Suprapubic skin (tissue), 4 donors: ENCODE results near the gene ADAMTS19. TPM values are rescaled to one million over a fixed set of nuclear protein-coding genes. Genes with fewer than 3 reads are reported as not detected.
"Not testable (repeated sequence)": the region's sequence is repeated elsewhere in the genome, so short reads cannot be mapped to it uniquely, and the experiment has no call there.

Experiments
- DNase-seq, 2 donors: peaks; one replicate each; pipeline ENCODE4 v3.0.0-alpha.2; 2019; ENCODE audit warnings: low spot score in 2 of 2
- H3K27ac ChIP-seq: fragments of 200-600 bp; sonication (generic); one replicate; pipeline ENCODE4 v1.5.1; 2019
- H3K27me3 ChIP-seq: fragments of 200-600 bp; sonication (generic); one replicate; pipeline ENCODE4 v1.5.1; 2019
- H3K36me3 ChIP-seq: fragments of 200-600 bp; sonication (generic); one replicate; pipeline ENCODE4 v1.5.1; 2019
- H3K4me1 ChIP-seq: fragments of 200-600 bp; sonication (generic); one replicate; pipeline ENCODE4 v1.5.1; 2019
- H3K4me3 ChIP-seq: fragments of 200-600 bp; sonication (generic); one replicate; pipeline ENCODE4 v1.5.1; 2019; ENCODE audit warnings: mild to moderate bottlenecking
- H3K9me3 ChIP-seq: fragments of 200-600 bp; sonication (generic); one replicate; pipeline ENCODE4 v1.5.1; 2019
- EP300 ChIP-seq: sonication (generic); formaldehyde crosslinking; IDR thresholded peaks from one replicate; pipeline ENCODE4 v1.6.1; 2017; ENCODE audit warnings: antibody characterized with exemption
- POLR2A ChIP-seq, 2 donors: fragments of 450-650 bp; IDR thresholded peaks; one replicate each; pipeline ENCODE4 v1.6.1; 2017; ENCODE audit warnings: antibody characterized with exemption in 2 of 2, mild to moderate bottlenecking in 2 of 2, moderate library complexity in 2 of 2
- POLR2AphosphoS5 ChIP-seq, 3 donors: sonication (generic); formaldehyde crosslinking; IDR thresholded peaks; one replicate each; pipeline ENCODE4 v1.6.1; 2017; ENCODE audit warnings: antibody characterized with exemption in 3 of 3
- WGBS: methylation state at CpG from one replicate; pipeline ENCODE4 v1.1.5; 2018; 5-methylcytosine and 5-hydroxymethylcytosine counted together
- total RNA-seq, 4 donors: library from RNA; depleted of rRNA; stranded (reverse); fragments of >200 nt; gene quantifications; one replicate each; pipeline ENCODE4 v1.1.0, GENCODE V29; 2016
- TF ChIP-seq, protein P1 (sequence below), 2 donors: fragments of 200-600 bp in 1 of 2; fragments of 450-650 bp in 1 of 2; sonication (generic) in 1 of 2; IDR thresholded peaks; one replicate each; pipeline ENCODE4 v1.5.1; 2016 to 2019; ENCODE audit warnings: antibody characterized with exemption in 2 of 2, mild to moderate bottlenecking in 1 of 2, moderate library complexity in 1 of 2

The ADAMTS19 gene
- total RNA-seq, 4 donors from 2014 or later, result not detected

DNA sequence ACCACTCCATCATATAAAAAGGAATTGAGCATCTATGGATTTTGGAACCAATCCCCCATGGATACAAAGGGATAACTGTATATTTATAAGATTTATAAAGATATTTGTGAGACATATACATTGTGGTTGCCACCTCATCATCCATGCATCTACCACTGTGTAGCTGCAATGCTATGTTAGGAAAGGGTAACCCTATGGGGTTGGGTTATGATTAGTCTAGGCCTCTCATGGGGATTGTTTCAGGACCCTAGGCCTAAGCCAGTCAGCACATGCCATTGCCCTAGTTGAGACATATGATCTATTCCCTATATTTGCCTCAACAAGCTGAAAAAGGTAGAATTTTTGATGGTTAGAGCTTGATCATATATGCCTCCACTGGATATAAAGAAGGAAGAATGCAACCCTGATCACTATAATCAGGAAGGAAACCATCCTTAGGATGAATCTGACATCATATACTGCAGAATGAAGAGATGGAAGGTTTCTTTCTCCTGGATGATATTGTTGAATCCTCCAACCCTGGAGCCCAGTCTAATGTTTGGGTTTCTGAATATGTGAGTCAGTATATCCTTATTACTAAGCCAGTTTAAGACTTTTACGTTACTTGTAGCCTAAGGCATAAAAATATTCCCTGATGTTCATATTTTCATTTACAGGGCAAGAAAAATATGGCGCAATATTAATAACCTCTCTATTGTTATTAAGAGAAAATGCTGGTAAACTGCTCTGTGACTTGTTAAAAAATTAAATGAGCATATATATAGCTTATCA, 94.2 kb downstream of the ADAMTS19 start:
- Histone ChIP-seq H3K4me1 (no peaks in the 10 kb centered on the region), H3K27ac (no peak overlapping the region), H3K9me3 (no peaks in the 10 kb centered on the region), H3K4me3 (no peak overlapping the region), H3K27me3 (no peaks in the 10 kb centered on the region), H3K36me3 (no peaks in the 10 kb centered on the region)
- DNase-seq, result no peak
- no peak for TF ChIP-seq POLR2AphosphoS5 (IDR thresholded peaks at IDR 0.05)
- WGBS, result 86% methylated on average over 2 of the region's 2 CpGs

DNA sequence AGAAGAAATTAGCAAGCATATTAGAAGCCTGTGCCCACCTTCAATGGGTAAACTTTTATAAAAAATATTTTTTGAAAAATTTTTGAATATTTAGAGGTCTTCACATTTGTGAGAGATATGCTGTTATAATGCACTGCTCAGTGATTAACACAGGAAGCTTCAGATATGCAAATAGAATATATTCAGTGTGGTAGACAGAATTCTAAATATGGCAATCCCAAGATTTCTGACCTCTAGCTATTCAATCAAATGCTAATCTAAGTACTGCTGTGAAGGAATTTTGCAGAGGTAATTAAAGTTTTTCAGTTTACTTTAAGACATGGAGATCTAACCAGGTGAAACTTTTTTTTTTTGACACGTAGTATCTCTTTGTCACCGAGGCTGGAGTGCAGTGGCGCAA, 103.5 kb downstream of the ADAMTS19 start:
- H3K27ac ChIP-seq, result no peak overlapping the region
- H3K9me3 ChIP-seq, result no peaks in the 10 kb centered on the region
- TF ChIP-seq POLR2A (IDR thresholded peaks at IDR 0.05), result no peak
- TF ChIP-seq, protein P1, sequence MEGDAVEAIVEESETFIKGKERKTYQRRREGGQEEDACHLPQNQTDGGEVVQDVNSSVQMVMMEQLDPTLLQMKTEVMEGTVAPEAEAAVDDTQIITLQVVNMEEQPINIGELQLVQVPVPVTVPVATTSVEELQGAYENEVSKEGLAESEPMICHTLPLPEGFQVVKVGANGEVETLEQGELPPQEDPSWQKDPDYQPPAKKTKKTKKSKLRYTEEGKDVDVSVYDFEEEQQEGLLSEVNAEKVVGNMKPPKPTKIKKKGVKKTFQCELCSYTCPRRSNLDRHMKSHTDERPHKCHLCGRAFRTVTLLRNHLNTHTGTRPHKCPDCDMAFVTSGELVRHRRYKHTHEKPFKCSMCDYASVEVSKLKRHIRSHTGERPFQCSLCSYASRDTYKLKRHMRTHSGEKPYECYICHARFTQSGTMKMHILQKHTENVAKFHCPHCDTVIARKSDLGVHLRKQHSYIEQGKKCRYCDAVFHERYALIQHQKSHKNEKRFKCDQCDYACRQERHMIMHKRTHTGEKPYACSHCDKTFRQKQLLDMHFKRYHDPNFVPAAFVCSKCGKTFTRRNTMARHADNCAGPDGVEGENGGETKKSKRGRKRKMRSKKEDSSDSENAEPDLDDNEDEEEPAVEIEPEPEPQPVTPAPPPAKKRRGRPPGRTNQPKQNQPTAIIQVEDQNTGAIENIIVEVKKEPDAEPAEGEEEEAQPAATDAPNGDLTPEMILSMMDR (IDR thresholded peaks at IDR 0.05), result no peak
- TF ChIP-seq POLR2AphosphoS5 (IDR thresholded peaks at IDR 0.05), result no peak
- no peak for TF ChIP-seq EP300
- WGBS, result 64% methylated on average over 3 of the region's 3 CpGs
- no peak overlapping the region for H3K4me3 ChIP-seq
- H3K4me1 ChIP-seq, result no peaks in the 10 kb centered on the region
- no peaks in the 10 kb centered on the region for H3K27me3 ChIP-seq
- H3K36me3 ChIP-seq, result no peaks in the 10 kb centered on the region
- DNase-seq, result no peak

DNA sequence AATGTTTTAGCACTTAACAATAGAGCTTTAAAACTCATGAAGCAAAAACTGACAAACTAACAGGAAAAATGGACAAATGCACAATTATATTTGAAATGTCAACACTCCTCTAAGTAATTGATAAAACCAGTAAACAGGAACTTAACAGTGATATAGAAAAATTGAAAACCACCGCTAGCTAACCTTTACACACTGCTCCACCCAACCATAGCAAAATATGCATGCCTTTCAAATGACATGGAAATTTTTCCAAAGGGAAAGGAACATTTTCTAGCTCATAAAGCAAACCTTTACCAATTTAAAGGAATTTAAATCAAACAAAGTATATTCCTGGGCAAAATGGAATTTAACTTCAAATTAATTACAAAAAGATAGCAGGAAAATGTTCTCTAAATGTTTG, 109.2 kb downstream of the ADAMTS19 start:
- Histone ChIP-seq H3K4me3 (no peak overlapping the region), H3K4me1 (no peaks in the 10 kb centered on the region), H3K36me3 (no peaks in the 10 kb centered on the region), H3K9me3 (no peaks in the 10 kb centered on the region), H3K27ac (no peak overlapping the region), H3K27me3 (no peaks in the 10 kb centered on the region)
- 93% methylated on average over 1 of the region's 1 CpG for WGBS
- no peak for DNase-seq
- no peak for TF ChIP-seq POLR2AphosphoS5 (IDR thresholded peaks at IDR 0.05)
- TF ChIP-seq POLR2A (IDR thresholded peaks at IDR 0.05), result no peak

DNA sequence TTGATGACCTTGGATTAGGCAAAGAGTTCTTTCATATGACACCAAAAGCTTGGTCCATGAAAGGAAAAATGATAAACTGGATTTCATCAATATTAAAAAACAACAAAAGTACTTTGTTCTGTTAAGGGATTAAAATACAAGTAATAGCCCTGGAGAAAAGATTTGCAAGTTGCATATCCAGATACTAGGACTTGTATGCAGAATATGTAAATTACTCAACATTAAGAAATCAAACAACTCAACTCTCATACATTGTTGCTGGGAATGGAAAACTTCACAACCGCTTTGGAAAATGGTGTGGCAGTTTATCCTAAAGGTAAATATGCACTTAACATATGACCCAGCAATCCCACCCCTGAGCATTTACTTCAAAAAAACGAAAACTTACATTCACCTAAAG, 112.0 kb downstream of the ADAMTS19 start:
- H3K4me3 ChIP-seq, result no peak overlapping the region
- no peak overlapping the region for H3K27ac ChIP-seq
- 81% methylated on average over 2 of the region's 2 CpGs for WGBS
- no peaks in the 10 kb centered on the region for H3K9me3 ChIP-seq
- DNase-seq, result no peak
- H3K4me1 ChIP-seq, result no peaks in the 10 kb centered on the region
- H3K27me3 ChIP-seq, result no peaks in the 10 kb centered on the region
- H3K36me3 ChIP-seq, result no peaks in the 10 kb centered on the region
- TF ChIP-seq, protein P1 (IDR thresholded peaks at IDR 0.05), result no peak
- TF ChIP-seq POLR2A (IDR thresholded peaks at IDR 0.05) (no peak), EP300 (no peak), POLR2AphosphoS5 (IDR thresholded peaks at IDR 0.05) (no peak)

DNA sequence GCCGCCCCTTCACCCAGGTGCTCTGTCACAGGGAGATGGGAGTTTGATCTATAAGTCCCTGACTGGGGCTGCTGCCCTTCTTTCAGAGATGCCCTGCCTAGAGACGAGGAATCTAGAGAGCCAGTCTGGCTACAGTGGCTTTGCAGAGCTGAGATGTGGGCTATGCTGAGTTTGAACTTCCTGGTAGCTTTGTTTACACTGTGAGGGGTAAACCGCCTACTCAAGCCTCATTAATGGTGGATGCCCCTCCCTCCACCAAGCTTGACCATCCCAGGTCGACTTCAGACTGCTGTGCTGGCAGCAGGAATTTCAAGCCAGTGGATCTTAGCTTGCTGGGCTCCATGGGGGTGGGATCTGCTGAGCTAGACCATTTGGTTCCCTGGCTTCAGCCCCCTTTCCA, 124.4 kb downstream of the ADAMTS19 start:
- H3K4me3 ChIP-seq, H3K9me3 ChIP-seq, H3K27ac ChIP-seq, DNase-seq, H3K36me3 ChIP-seq, H3K4me1 ChIP-seq, H3K27me3 ChIP-seq: not testable (repeated sequence)
- WGBS, result 86% methylated on average over 1 of the region's 4 CpGs

DNA sequence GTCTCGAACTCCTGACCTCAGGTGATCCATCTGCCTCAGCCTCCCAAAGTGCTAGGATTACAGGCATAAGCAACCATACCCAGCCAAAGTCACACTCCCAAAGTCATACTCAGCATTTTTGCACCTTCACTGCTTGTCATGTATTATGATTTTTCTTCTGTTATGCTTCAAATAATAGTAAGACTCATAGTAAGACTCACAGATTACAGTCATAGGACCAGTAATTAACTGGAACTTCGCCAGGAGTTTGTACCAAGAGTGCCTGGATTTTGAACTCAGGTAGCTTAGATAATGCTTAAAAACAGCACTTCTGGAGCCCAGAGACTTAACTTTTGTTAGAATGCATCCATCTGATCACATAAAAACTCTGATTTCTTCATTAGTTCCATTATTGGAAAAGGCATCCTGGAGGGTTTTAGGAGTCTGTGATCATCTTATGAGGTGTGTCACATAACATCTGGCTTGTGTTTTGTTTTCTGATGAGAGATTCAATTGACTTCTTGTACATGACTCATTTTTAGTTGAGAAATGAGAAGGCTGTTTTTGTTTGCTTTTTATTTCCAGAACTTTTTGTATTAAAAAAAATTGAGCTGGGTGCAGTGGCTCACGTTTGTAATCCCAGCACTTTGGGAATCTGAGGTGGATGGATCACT, 131.5 kb downstream of the ADAMTS19 start:
- Histone ChIP-seq H3K4me1 (no peaks in the 10 kb centered on the region), H3K36me3 (no peaks in the 10 kb centered on the region), H3K27ac (no peak overlapping the region), H3K9me3 (no peaks in the 10 kb centered on the region), H3K4me3 (no peak overlapping the region), H3K27me3 (no peaks in the 10 kb centered on the region)
- DNase-seq, result no peak
- 74% methylated on average over 3 of the region's 3 CpGs for WGBS
- TF ChIP-seq, protein P1 (IDR thresholded peaks at IDR 0.05), result no peak
- TF ChIP-seq EP300 (no peak), POLR2AphosphoS5 (IDR thresholded peaks at IDR 0.05) (no peak), POLR2A (IDR thresholded peaks at IDR 0.05) (no peak)
